Esophagus squamous epithelium (tissue), 5 donors: ENCODE measurements around the gene KIZ. TPM values are rescaled to one million over a fixed set of nuclear protein-coding genes. Genes with fewer than 3 reads are reported as not detected.

Experiments used
- DNase-seq: peaks from one replicate; lab custom pipeline; 2025; lab: John Stamatoyannopoulos, UW
- H3K27ac ChIP-seq, 4 donors: fragments of 200-600 bp; sonication (generic); one replicate each; pipeline ENCODE4 v1.5.1; 2016 to 2019; ENCODE audit warnings: mild to moderate bottlenecking in 1 of 4
- H3K27me3 ChIP-seq, 4 donors: fragments of 200-600 bp; sonication (generic); 1 replicate in 3 of 4; 2 replicates in 1 of 4; pipeline versions ENCODE4 v1.5.1 to v1.6.0; 2017 to 2021; ENCODE audit warnings: antibody characterized with exemption in 1 of 4
- H3K36me3 ChIP-seq, 3 donors: fragments of 200-600 bp; sonication (generic); one replicate each; pipeline ENCODE4 v1.5.1; 2016 to 2019
- H3K4me1 ChIP-seq, 3 donors: fragments of 200-600 bp; sonication (generic); one replicate each; pipeline ENCODE4 v1.5.1; 2017 to 2019
- H3K4me3 ChIP-seq, 4 donors: fragments of 200-600 bp; sonication (generic); 1 replicate in 3 of 4; 2 replicates in 1 of 4; pipeline ENCODE4 v1.5.1; 2016 to 2019; ENCODE audit warnings: mild to moderate bottlenecking in 2 of 4, moderate library complexity in 1 of 4
- H3K9me3 ChIP-seq, 3 donors: fragments of 200-600 bp; sonication (generic); one replicate each; pipeline ENCODE4 v1.5.1; 2016 to 2019
- POLR2A ChIP-seq, 4 donors: fragments of 450-650 bp; IDR thresholded peaks; one replicate each; pipeline ENCODE4 v1.6.1; 2017; ENCODE audit warnings: antibody characterized with exemption in 4 of 4, mild to moderate bottlenecking in 4 of 4, moderate library complexity in 3 of 4
- WGBS, 2 donors: methylation state at CpG; one replicate each; pipeline ENCODE4 v1.1.5; 2018; 5-methylcytosine and 5-hydroxymethylcytosine counted together
- intact Hi-C: fragments of 100-400 bp; cut with DNase I; formaldehyde crosslinking; loops from one replicate; pipeline ENCODE4 v1.15.0; 2022
- total RNA-seq, 4 donors: library from RNA; depleted of rRNA; stranded (reverse); fragments of >200 nt; gene quantifications; one replicate each; pipeline ENCODE4 v1.1.0, GENCODE V29; 2016
- TF ChIP-seq, protein P1 (sequence below), 6 experiments: fragments of 450-650 bp in 4 of 6; fragments of 200-600 bp in 2 of 6; sonication (generic) in 2 of 6; IDR thresholded peaks; one replicate each; pipeline ENCODE4 v1.5.1; 2016 to 2019; ENCODE audit warnings: antibody characterized with exemption in 6 of 6, mild to moderate bottlenecking in 4 of 6, moderate library complexity in 4 of 6
- donor health status: DM: yes; HTN: yes; CAD: no.

Gene KIZ
- total RNA-seq, 4 donors from 2014 or later = 2.2 to 15.3 (median 9.1) TPM

DNA sequence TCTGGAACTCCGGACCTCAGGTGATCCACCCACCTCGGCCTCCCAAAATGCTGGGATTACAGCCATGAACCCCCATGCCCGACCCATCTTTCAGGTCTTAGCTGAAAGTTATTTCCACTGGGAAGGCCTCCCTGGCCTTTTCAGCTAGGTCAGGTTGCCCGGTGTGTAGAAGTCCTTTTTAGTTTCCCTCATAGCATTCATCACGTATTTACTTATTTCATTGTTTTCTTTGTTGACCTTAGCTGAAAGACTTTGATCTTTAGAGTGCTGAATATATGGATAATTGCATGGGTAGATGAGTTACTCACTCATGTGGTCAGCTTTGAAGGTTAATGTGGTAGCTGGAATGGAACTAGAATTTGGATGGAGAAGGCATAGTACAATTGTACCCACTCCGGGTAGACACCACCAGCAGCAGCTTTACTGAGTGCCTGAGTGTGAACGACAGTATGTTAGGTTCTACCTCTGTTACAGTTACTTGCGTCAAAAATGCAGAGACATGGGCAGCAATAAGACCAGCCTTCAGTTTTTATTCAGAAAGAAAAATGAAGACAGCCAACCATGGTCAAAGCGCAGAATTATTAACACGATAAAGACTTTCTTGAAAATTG lies 9.1 kb downstream of the KIZ start:
- intact Hi-C loops = no loop called here
- TF ChIP-seq POLR2A (IDR thresholded peaks at IDR 0.05) = no peak
- TF ChIP-seq, protein P1, sequence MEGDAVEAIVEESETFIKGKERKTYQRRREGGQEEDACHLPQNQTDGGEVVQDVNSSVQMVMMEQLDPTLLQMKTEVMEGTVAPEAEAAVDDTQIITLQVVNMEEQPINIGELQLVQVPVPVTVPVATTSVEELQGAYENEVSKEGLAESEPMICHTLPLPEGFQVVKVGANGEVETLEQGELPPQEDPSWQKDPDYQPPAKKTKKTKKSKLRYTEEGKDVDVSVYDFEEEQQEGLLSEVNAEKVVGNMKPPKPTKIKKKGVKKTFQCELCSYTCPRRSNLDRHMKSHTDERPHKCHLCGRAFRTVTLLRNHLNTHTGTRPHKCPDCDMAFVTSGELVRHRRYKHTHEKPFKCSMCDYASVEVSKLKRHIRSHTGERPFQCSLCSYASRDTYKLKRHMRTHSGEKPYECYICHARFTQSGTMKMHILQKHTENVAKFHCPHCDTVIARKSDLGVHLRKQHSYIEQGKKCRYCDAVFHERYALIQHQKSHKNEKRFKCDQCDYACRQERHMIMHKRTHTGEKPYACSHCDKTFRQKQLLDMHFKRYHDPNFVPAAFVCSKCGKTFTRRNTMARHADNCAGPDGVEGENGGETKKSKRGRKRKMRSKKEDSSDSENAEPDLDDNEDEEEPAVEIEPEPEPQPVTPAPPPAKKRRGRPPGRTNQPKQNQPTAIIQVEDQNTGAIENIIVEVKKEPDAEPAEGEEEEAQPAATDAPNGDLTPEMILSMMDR (IDR thresholded peaks at IDR 0.05) = no peak
- H3K4me3 ChIP-seq = no peak overlapping the region
- peaks cover 0 to 57% (median 0%) of the 10 kb centered on the region in 3 donors for H3K36me3 ChIP-seq
- no peak for DNase-seq
- no peak overlapping the region for H3K27ac ChIP-seq
- 82 to 87% methylated on average over 10 of the region's 10 CpGs for WGBS, 2 donors
- no peaks in the 10 kb centered on the region for H3K4me1 ChIP-seq
- H3K9me3 ChIP-seq = no peaks in the 10 kb centered on the region
- no peaks in the 10 kb centered on the region for H3K27me3 ChIP-seq

DNA sequence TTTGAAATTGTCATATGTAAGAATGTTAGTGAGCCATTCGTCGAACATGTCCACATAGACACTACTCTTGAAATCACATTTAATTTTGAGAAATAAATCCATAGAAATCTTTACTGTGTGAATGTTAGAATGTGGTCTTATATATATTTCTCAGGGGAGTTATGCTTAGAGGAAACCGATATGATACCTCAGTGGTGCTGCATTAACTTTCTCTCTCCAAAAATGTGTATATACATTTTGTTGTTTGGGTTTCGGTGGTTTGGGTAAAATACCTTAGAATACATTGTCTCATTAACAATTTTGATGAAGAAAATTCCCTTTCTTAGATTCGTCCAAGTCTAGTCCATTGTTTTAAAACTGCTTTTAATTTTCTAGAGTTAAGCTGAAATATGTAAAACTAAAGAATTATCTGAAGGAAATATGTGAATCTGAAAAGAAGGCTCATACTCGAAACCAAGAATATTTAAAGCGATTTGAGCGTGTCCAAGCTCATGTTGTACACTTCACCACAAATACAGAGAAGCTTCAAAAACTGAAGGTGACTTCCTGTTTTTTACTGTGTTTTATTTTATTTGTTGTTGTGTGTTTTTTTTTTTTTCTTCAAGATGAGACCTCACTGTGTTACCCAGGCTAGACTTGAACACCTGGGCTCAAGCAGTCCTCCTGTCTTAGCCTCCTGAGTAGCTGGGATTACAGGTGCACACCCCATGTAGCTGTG lies 10.3 kb downstream of the KIZ start:
- no peak overlapping the region for H3K27ac ChIP-seq
- DNase-seq = no peak
- H3K9me3 ChIP-seq = no peaks in the 10 kb centered on the region
- intact Hi-C loops = no loop called here
- no peaks in the 10 kb centered on the region for H3K4me1 ChIP-seq
- TF ChIP-seq, protein P1 (IDR thresholded peaks at IDR 0.05) = no peak
- no peak for TF ChIP-seq POLR2A (IDR thresholded peaks at IDR 0.05)
- H3K4me3 ChIP-seq = no peak overlapping the region
- 90 to 93% methylated on average over 8 of the region's 8 CpGs for WGBS, 2 donors
- H3K36me3 ChIP-seq = peaks cover 0 to 57% (median 0%) of the 10 kb centered on the region in 3 donors
- no peaks in the 10 kb centered on the region for H3K27me3 ChIP-seq

DNA sequence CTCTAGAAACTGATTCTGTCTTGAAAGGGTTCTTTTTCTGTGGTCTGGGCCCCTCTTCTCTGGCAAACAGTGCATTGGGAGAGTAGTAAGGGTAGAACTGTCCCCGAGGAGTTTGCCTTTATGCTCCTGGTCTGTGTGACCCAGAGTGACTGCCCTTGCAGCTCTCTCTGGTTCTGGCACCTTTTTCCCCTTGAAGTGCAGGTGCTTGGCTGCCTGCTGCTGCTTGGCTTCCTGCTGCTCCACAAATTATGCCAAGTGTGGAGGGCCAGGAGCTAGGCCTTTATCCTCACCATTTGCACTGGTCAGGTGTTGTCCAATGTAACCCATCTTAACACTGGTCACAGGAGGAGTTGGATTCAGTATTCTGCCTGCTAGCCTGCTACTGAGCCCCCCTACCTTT lies 11.2 kb downstream of the KIZ start:
- no peak overlapping the region for H3K27ac ChIP-seq
- WGBS, 2 donors = 100% methylated on average over 1 of the region's 1 CpG
- no peak overlapping the region for H3K4me3 ChIP-seq
- peaks cover 0 to 56% (median 0%) of the 10 kb centered on the region in 3 donors for H3K36me3 ChIP-seq
- TF ChIP-seq POLR2A (IDR thresholded peaks at IDR 0.05) = no peak
- TF ChIP-seq, protein P1 (IDR thresholded peaks at IDR 0.05) = no peak
- H3K27me3 ChIP-seq = no peaks in the 10 kb centered on the region
- intact Hi-C loops = no loop called here
- H3K9me3 ChIP-seq = no peaks in the 10 kb centered on the region
- no peaks in the 10 kb centered on the region for H3K4me1 ChIP-seq
- no peak for DNase-seq

DNA sequence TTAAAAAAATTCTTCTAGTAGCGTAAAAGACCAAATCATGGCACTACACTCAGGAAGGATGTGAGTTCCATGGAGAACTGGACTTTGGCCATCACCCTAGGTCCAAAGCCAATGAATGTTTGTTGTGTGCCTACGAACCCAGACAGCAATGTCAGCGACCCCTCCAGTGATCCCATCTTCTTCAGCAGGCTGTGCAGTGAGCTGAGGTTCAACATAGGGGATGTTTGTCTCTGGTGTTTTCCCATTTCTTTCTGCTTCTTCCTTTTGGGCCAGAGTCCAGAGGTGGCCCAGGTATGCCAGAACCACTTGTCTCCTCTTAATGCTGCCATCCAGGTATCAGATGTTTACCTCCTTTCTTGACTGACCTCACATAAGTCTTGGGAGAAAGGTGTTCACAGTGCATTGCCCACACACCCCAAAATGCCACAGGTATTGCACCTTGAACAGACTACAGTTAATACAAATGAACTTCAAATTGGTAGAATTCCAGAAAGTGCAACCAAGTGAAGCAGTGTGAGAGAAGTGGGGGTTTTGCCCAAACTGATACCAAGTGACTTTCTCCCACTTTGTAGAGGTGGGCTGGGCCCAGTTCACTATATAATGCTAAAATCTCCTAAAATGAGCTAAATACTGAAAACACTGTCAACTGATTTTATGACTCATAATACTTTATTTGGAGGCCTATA lies 14.1 kb downstream of the KIZ start:
- H3K27me3 ChIP-seq = no peaks in the 10 kb centered on the region
- no peak overlapping the region for H3K27ac ChIP-seq
- no peaks in the 10 kb centered on the region for H3K9me3 ChIP-seq
- no peak overlapping the region for H3K4me3 ChIP-seq
- peaks cover 0 to 43% (median 0%) of the 10 kb centered on the region in 3 donors for H3K36me3 ChIP-seq
- intact Hi-C loops = no loop called here
- DNase-seq = no peak
- no peak for TF ChIP-seq POLR2A (IDR thresholded peaks at IDR 0.05)
- TF ChIP-seq, protein P1 (IDR thresholded peaks at IDR 0.05) = no peak
- WGBS, 2 donors = 55 to 82% methylated on average over 3 of the region's 3 CpGs
- H3K4me1 ChIP-seq = no peaks in the 10 kb centered on the region

DNA sequence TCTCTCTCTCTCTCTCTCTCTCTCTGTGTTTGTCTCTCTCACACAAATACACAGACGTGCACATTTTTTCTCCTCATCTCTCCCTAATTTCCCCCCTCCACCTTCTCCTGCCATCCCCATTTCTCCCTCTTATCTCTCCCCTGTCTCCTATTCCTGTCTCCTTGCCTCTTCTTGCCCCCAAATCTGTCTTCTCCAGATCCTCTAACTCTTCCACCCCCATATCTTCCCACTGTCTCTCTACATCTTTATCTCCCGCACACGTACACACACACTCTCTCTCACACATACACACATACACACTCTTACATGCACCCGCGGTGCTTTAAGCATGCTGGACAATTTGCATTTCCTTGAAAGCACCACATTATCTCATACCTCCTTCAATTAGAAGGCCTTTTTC lies 15.9 kb downstream of the KIZ start:
- WGBS, 2 donors = 91 to 92% methylated on average over 5 of the region's 5 CpGs
- H3K27ac ChIP-seq = no peak overlapping the region
- TF ChIP-seq, protein P1 (IDR thresholded peaks at IDR 0.05) = no peak
- TF ChIP-seq POLR2A (IDR thresholded peaks at IDR 0.05) = no peak
- H3K4me1 ChIP-seq = no peaks in the 10 kb centered on the region
- H3K4me3 ChIP-seq = no peak overlapping the region
- peaks cover 0 to 38% (median 0%) of the 10 kb centered on the region in 3 donors for H3K36me3 ChIP-seq
- no peaks in the 10 kb centered on the region for H3K9me3 ChIP-seq
- intact Hi-C loops = no loop called here
- DNase-seq = no peak
- no peaks in the 10 kb centered on the region for H3K27me3 ChIP-seq
